RWPE2 (cell line): ENCODE measurements around the gene KCNF1.

Experiments used
- ATAC-seq: fragments of 200-7000 bp; cut with Tn5 transposase; 3 replicates; pipeline ENCODE4 v1.9.1; 2021; ENCODE audit warnings: low read depth
- DNase-seq: peaks from one replicate; pipeline ENCODE4 v3.0.0-alpha.2; 2020; ENCODE audit warnings: low spot score
- H3K27ac ChIP-seq: fragments of 450-650 bp; 2 replicates; pipeline ENCODE4 v1.5.1; 2017; ENCODE audit warnings: mild to moderate bottlenecking; ENCODE audit not compliant: poor library complexity, severe bottlenecking
- H3K27me3 ChIP-seq: fragments of 250-450 bp; sonication (Bioruptor Pico); 2 replicates; pipeline ENCODE4 v1.5.1; 2021; ENCODE audit warnings: mild to moderate bottlenecking, moderate library complexity; ENCODE audit not compliant: insufficient read depth, poor library complexity, severe bottlenecking
- H3K36me3 ChIP-seq: fragments of 250-450 bp; sonication (Bioruptor Pico); 2 replicates; pipeline ENCODE4 v1.5.1; 2020; ENCODE audit warnings: low read depth, mild to moderate bottlenecking, moderate library complexity
- H3K4me1 ChIP-seq: fragments of 250-450 bp; sonication (Bioruptor Pico); 2 replicates; pipeline ENCODE4 v1.5.1; 2021; ENCODE audit warnings: mild to moderate bottlenecking, moderate library complexity; ENCODE audit not compliant: insufficient read depth, poor library complexity, severe bottlenecking
- H3K4me3 ChIP-seq: fragments of 250-450 bp; sonication (Bioruptor Pico); 2 replicates; pipeline ENCODE4 v1.5.1; 2021; ENCODE audit warnings: mild to moderate bottlenecking, moderate library complexity; ENCODE audit not compliant: severe bottlenecking
- H3K9me3 ChIP-seq: fragments of 250-450 bp; sonication (Bioruptor Pico); 2 replicates; pipeline ENCODE4 v1.5.1; 2021; ENCODE audit warnings: mild to moderate bottlenecking, moderate library complexity; ENCODE audit not compliant: severe bottlenecking
- CTCF ChIP-seq: fragments of 450-650 bp; IDR thresholded peaks from one replicate; pipeline ENCODE4 v1.5.1; 2017; ENCODE audit warnings: mild to moderate bottlenecking, moderate library complexity; ENCODE audit not compliant: poor library complexity, severe bottlenecking

Gene KCNF1

GRCh38 chr2:10930721-10931516 lies 19.2 kb downstream of the KCNF1 start:
- H3K27ac ChIP-seq = no peak overlapping the region
- ATAC-seq (no peak), DNase-seq (no peak)
- no peaks in the 10 kb centered on the region for H3K36me3 ChIP-seq
- peaks cover 4% of the 10 kb centered on the region for H3K4me1 ChIP-seq
- H3K9me3 ChIP-seq = no peaks in the 10 kb centered on the region
- H3K4me3 ChIP-seq = no peak overlapping the region
- TF ChIP-seq CTCF = no peak
- H3K27me3 ChIP-seq = peaks cover 6% of the 10 kb centered on the region

DNA sequence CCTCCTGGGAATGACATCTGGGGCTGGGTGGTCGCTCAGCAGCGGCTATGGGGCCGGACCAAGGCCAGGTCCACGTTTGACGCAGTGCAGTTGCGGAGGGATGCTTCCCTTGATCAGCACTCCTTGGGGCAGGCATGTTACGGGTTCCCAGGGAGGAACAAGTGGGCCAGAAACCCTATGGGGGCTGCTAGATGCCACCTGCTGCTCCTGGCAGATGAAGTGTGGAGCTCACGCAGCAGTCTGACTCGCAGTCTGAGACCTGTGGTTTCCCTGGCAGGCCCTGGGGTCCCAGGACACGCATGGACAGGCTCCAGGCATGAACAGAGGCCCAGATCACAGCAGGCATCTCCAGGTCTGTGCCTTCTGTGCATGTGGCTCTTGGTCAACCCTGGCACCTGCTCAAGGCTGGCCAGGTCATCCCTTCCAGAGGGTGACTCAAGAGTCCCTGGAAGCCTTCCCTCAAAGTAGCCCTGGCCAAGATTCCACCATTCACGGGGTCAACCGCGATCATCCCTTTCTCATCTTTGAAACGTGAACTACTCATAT lies 20.0 kb downstream of the KCNF1 start:
- no peak for DNase-seq
- no peak for ATAC-seq
- TF ChIP-seq CTCF = no peak
- Histone ChIP-seq H3K4me1 (peaks cover 10% of the 10 kb centered on the region), H3K4me3 (no peak overlapping the region), H3K27ac (no peak overlapping the region), H3K36me3 (no peaks in the 10 kb centered on the region), H3K27me3 (peaks cover 6% of the 10 kb centered on the region), H3K9me3 (no peaks in the 10 kb centered on the region)

DNA sequence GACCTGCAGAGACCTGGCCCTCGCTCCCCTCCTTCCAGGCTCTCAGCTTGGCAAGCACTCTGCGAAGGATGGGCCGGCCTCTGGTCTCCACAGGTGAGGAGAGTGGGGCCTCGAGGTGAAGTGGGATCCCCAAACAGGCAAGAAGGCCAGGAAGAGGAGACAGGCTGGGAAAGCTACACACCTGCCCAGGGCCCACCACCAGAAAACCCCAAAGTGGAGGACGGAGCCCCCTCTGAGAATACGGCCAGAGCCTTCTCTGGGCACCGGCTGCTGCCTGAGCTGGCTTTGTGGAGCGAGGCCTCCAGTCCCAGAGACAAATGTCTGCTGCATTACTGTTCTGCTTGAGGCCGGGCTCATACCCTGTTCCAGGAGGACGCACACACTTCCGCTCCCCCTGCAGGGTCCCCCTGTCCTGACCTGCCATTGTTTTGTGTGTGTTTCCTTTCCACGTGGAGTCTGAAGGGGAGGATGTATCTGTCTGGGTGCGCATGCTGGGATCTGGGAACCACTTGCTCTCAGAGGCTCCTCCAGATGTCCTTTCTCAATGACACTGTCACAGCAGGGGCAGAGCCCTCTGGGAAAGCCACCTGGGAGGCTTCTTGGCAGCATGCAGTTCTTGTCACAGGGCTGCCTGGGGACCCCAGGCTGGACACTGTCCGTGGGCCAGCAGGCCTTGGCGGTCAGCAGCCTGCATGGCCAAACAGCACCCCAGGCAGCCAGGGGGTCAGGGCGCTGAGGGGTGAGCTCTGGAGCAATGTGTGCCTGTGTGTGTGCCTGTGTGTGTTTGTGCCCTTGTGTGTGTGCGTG lies 20.8 kb downstream of the KCNF1 start:
- Histone ChIP-seq H3K9me3 (no peaks in the 10 kb centered on the region), H3K27ac (no peak overlapping the region), H3K4me3 (no peak overlapping the region), H3K4me1 (peaks cover 10% of the 10 kb centered on the region), H3K36me3 (no peaks in the 10 kb centered on the region), H3K27me3 (peaks cover 6% of the 10 kb centered on the region)
- no peak for TF ChIP-seq CTCF
- no peak for ATAC-seq
- no peak for DNase-seq

DNA sequence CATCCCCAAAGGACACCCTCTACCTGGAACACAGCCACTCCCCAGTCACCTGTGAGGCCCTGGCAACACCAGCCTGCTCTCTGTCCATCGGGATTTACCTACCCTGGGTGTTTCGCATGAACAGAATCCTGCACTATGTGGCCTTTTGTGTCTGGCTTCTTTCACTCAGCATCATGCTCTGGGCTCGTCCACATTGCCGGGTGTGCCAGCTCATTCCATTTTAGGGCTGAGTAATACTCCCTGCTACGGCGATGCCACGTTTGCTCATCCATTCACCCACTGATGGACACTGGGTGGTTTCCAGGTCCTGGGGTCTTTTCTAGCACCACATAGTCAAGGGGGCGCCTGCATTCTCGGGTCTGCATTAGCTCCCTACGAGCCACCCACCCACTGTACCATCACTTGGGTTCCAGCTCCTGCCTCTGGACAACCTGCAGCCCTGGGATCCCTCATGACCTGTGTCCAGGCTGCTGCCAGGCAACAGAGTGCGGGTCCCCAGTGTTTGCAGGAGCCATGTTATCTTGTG lies 22.0 kb downstream of the KCNF1 start:
- no peak for DNase-seq
- no peak for TF ChIP-seq CTCF
- no peak for ATAC-seq
- no peak overlapping the region for H3K4me3 ChIP-seq
- no peaks in the 10 kb centered on the region for H3K36me3 ChIP-seq
- peaks cover 5% of the 10 kb centered on the region for H3K27me3 ChIP-seq
- H3K9me3 ChIP-seq = no peaks in the 10 kb centered on the region
- no peak overlapping the region for H3K27ac ChIP-seq
- peaks cover 10% of the 10 kb centered on the region for H3K4me1 ChIP-seq
